Karpas-422 (cell line): Measurements from ENCODE around the gene KRTCAP2. TPM values are rescaled to one million over a fixed set of nuclear protein-coding genes. Genes with fewer than 3 reads are reported as not detected.

Experiments
- small RNA-seq: library from RNA; depleted of rRNA; stranded (forward); fragments of <200 nt; gene quantifications from one replicate; pipeline ENCODE3, GENCODE V24; 2014
- total RNA-seq: library from RNA; depleted of rRNA; stranded (reverse); fragments of >200 nt; shearing (Covaris generic); gene quantifications from 2 replicates; pipeline ENCODE4 v1.2.3, GENCODE V29; 2014; ENCODE audit warnings: low replicate concordance; rRNA removed

KRTCAP2 gene
- total RNA-seq, 1 experiment from 2014 or later: 400 TPM

Small RNAs within 50 kb of the gene (small RNA-seq; reads per million reads assigned to genes)
- gene HMGN2P18 (not detected), gene RF00019 (not detected)

Other genes with a start within 250 kb of the KRTCAP2 start
- 11.1 and 14.1 TPM in 2 replicates for gene PMVK, start 236.6 kb downstream of the KRTCAP2 start, total RNA-seq
- gene PBXIP1, start 217.2 kb downstream of the KRTCAP2 start, total RNA-seq: 26.1 and 55.8 TPM in 2 replicates
- gene PYGO2, start 211.5 kb downstream of the KRTCAP2 start, total RNA-seq: 37.3 and 44.4 TPM in 2 replicates
- 27.8 and 35.3 TPM in 2 replicates for gene SHC1, start 202.6 kb downstream of the KRTCAP2 start, total RNA-seq
- gene CKS1B, start 198.6 kb downstream of the KRTCAP2 start, total RNA-seq: 110 and 225 TPM in 2 replicates
- 48.7 and 57.3 TPM in 2 replicates for gene FLAD1, start 190.0 kb downstream of the KRTCAP2 start, total RNA-seq
- 2.6 TPM in 1 of 2 replicates, not detected in the other for gene LENEP, start 179.7 kb downstream of the KRTCAP2 start, total RNA-seq
- gene ZBTB7B, start 170.5 kb downstream of the KRTCAP2 start, total RNA-seq: 17.1 and 31.0 TPM in 2 replicates
- 1.3 and 3.5 TPM in 2 replicates for gene DCST2, start 139.5 kb downstream of the KRTCAP2 start, total RNA-seq
- gene DCST1, start 139.5 kb downstream of the KRTCAP2 start, total RNA-seq: not detected in 2 replicates
- gene ADAM15, start 122.0 kb downstream of the KRTCAP2 start, total RNA-seq: 33.6 and 50.0 TPM in 2 replicates
- 10.4 and 14.5 TPM in 2 replicates for gene EFNA4, start 109.6 kb downstream of the KRTCAP2 start, total RNA-seq
- gene EFNA3, start 94.5 kb downstream of the KRTCAP2 start, total RNA-seq: 12.2 and 15.7 TPM in 2 replicates
- not detected in 2 replicates for gene EFNA1, start 45.4 kb downstream of the KRTCAP2 start, total RNA-seq
- gene SLC50A1, start 37.5 kb downstream of the KRTCAP2 start, total RNA-seq: 47.8 and 56.5 TPM in 2 replicates
- gene DPM3, start 32.8 kb downstream of the KRTCAP2 start, total RNA-seq: 22.2 and 33.2 TPM in 2 replicates
- 5.1 and 19.2 TPM in 2 replicates for gene TRIM46, start 545 bp upstream of the KRTCAP2 start, total RNA-seq
- 11.9 and 18.7 TPM in 2 replicates for gene THBS3, start 34.6 kb upstream of the KRTCAP2 start, total RNA-seq
- 49.5 and 56.9 TPM in 2 replicates for gene MTX1, start 35.4 kb upstream of the KRTCAP2 start, total RNA-seq
- gene ENTREP3, start 82.2 kb upstream of the KRTCAP2 start, total RNA-seq: 20.7 and 30.6 TPM in 2 replicates
- gene SCAMP3, start 89.1 kb upstream of the KRTCAP2 start, total RNA-seq: 69.7 and 73.5 TPM in 2 replicates
- 78.7 and 99.6 TPM in 2 replicates for gene CLK2, start 100.2 kb upstream of the KRTCAP2 start, total RNA-seq
- gene HCN3, start 104.2 kb upstream of the KRTCAP2 start, total RNA-seq: 5.9 and 6.3 TPM in 2 replicates
- gene PKLR, start 128.1 kb upstream of the KRTCAP2 start, total RNA-seq: not detected in 2 replicates
- 298 and 377 TPM in 2 replicates for gene FDPS, start 135.6 kb upstream of the KRTCAP2 start, total RNA-seq
- 8.3 and 9.2 TPM in 2 replicates for gene RUSC1, start 147.6 kb upstream of the KRTCAP2 start, total RNA-seq